Measurements from ENCODE around the gene ALDH16A1. TPM values are rescaled to one million over a fixed set of nuclear protein-coding genes. Genes with fewer than 3 reads are reported as not detected.
"Not testable (repeated sequence)": the region's sequence is repeated elsewhere in the genome, so short reads cannot be mapped to it uniquely, and the experiment has no call there.

Gene ALDH16A1
- total and polyA plus RNA-seq, 2 of the 4 experiments (the other 2 are of a cell fraction), result 10.4 to 12.9 TPM

- in situ Hi-C loops (cut with MboI; ENCODE audit: low sequenced_read_pairs); H3K36me3 ChIP-seq (ENCODE audit: control insufficient read depth, insufficient read depth, low read length); H2BK120ac ChIP-seq (ENCODE audit: low read depth, low read length); H2BK15ac ChIP-seq (ENCODE audit: low read depth, low read length); H3K79me1 ChIP-seq (ENCODE audit: low read depth in 1 of 2, low read length in 2 of 2); dilution Hi-C loops (cut with HindIII; ENCODE audit: low sequenced_read_pairs, unreplicated experiment); BruUV-seq (replicated peaks); H3K9me3 ChIP-seq (ENCODE audit: control insufficient read depth, insufficient read depth, low read length); H2BK5ac ChIP-seq (ENCODE audit: low read depth, low read length, poor library complexity, severe bottlenecking); H3K18ac ChIP-seq (ENCODE audit: low read depth, low read length); H3K9ac ChIP-seq (ENCODE audit: low read depth, low read length); H3K27me3 ChIP-seq (ENCODE audit: control insufficient read depth, insufficient read depth, low read length); H3K14ac ChIP-seq (replicated peaks; ENCODE audit: low read depth, low read length); DNase-seq; H3K56ac ChIP-seq (ENCODE audit: extremely low read depth, insufficient read depth, low read length); H2AK5ac ChIP-seq (ENCODE audit: low read depth, low read length); H3K23ac ChIP-seq (ENCODE audit: low read depth, low read length); intact Hi-C loops (cut with micrococcal nuclease); H3K27ac ChIP-seq (ENCODE audit: insufficient read depth, low read length); H4K20me1 ChIP-seq (ENCODE audit: insufficient read depth, low read length); ATAC-seq (ENCODE audit: low read depth); H2BK20ac ChIP-seq (ENCODE audit: low read depth, low read length): not testable (repeated sequence)
- Histone ChIP-seq H3K9me1 (ENCODE audit: insufficient read depth, low read length) (peaks cover 14% of the 10 kb centered on the region; the same call in 1 of the 2 replicates), H3K4me2 (ENCODE audit: low read depth, low read length) (peak overlapping the region; percentile 92), H2AK9ac (replicated peaks; ENCODE audit: low read depth, low read length, poor library complexity) (peak overlapping the region; percentile 90), H3K4me3 (ENCODE audit: insufficient read depth, low read depth, low read length) (peak overlapping the region; percentile 59; the same call in 1 of the 2 replicates), H4K8ac (ENCODE audit: low read depth in 2 of 2, low read length in 2 of 2) (peak overlapping the region; percentile 82 to 85; a peak in 2 of 4 replicates), H3K4me1 (ENCODE audit: control insufficient read depth, insufficient read depth, low read length) (peaks cover 12% of the 10 kb centered on the region; the same call in 1 of the 2 replicates), H2AFZ (replicated peaks; ENCODE audit: low read length, poor library complexity) (peak overlapping the region; percentile 96), H4K91ac (ENCODE audit: insufficient read depth, low read depth, low read length) (peak overlapping the region; percentile 49), H4K5ac (ENCODE audit: low read depth, low read length) (peak overlapping the region; percentile 27; the same call in 1 of the 2 replicates), H3K4ac (ENCODE audit: low read depth, low read length) (0 out of 2 replicates have a peak overlapping the region, but pooled peaks have one; percentile 58)
- ChIA-PET CTCF (interaction anchor here (0.6 to 1.3 kb wide), 5 partner anchors 15 to 375 kb away, joined by 3 to 5 read pairs (median 4); partner anchors contain the start of gene ALDH16A1), POLR2A (ENCODE audit: unreplicated experiment) (interaction anchor here (0.6 kb wide), 1 partner anchor 8 kb away, joined by 3 read pairs; no protein-coding TSS in a partner anchor)
- 96% methylated on average over 3 of the region's 9 CpGs; no CpG with 5 or more reads in 1 of the 2 experiments for WGBS, 2 experiments (ENCODE audit: extremely low coverage in 2 of 2, insufficient read length in 1 of 2)
These were observed 20.5 kb downstream of the ALDH16A1 start for GRCh38 chr19:49473501-49473867.

Measured in IMR-90 (cell line).